ENCODE data around the gene PRM2. TPM values are rescaled to one million over a fixed set of nuclear protein-coding genes. Genes with fewer than 3 reads are reported as not detected.

The PRM2 gene
- total and polyA plus RNA-seq, 2 donors (not counting 3 experiments of a cell fraction or from before 2014, with no cell fraction given), result not detected

GRCh38 chr16:11271610-11272009 lies 4.7 kb downstream of the PRM2 start:
- no peak overlapping the region for H3K27ac ChIP-seq (ENCODE audit: insufficient read depth, low read depth, low read length)
- no peaks in the 10 kb centered on the region for H3K4me1 ChIP-seq (ENCODE audit: control insufficient read depth, extremely low read depth, insufficient read depth, low read length)
- DNase-seq (ENCODE audit: low read depth, low spot score) (no peak), FAIRE-seq (no peak)
- no peaks in the 10 kb centered on the region for H3K79me2 ChIP-seq (ENCODE audit: control insufficient read depth, insufficient read depth, low read length)
- H3K9ac ChIP-seq (replicated peaks; ENCODE audit: extremely low read depth, insufficient read depth, low read length), result no peak overlapping the region
- no peak for TF ChIP-seq GATA2 (IDR thresholded peaks at IDR 0.05; ENCODE audit: insufficient read depth, insufficient read length, low read depth, low read length)
- no peak for TF ChIP-seq EZH2 (IDR thresholded peaks at IDR 0.05; ENCODE audit: borderline replicate concordance, low read depth, low read length, severe bottlenecking)
- no peak for TF ChIP-seq POLR2AphosphoS5 (IDR thresholded peaks at IDR 0.05; ENCODE audit: insufficient read depth, low read depth, low read length)
- TF ChIP-seq, protein P1, sequence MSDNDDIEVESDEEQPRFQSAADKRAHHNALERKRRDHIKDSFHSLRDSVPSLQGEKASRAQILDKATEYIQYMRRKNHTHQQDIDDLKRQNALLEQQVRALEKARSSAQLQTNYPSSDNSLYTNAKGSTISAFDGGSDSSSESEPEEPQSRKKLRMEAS (IDR thresholded peaks at IDR 0.05; ENCODE audit: insufficient read depth, insufficient read length), result no peak
- TF ChIP-seq, protein P2, sequence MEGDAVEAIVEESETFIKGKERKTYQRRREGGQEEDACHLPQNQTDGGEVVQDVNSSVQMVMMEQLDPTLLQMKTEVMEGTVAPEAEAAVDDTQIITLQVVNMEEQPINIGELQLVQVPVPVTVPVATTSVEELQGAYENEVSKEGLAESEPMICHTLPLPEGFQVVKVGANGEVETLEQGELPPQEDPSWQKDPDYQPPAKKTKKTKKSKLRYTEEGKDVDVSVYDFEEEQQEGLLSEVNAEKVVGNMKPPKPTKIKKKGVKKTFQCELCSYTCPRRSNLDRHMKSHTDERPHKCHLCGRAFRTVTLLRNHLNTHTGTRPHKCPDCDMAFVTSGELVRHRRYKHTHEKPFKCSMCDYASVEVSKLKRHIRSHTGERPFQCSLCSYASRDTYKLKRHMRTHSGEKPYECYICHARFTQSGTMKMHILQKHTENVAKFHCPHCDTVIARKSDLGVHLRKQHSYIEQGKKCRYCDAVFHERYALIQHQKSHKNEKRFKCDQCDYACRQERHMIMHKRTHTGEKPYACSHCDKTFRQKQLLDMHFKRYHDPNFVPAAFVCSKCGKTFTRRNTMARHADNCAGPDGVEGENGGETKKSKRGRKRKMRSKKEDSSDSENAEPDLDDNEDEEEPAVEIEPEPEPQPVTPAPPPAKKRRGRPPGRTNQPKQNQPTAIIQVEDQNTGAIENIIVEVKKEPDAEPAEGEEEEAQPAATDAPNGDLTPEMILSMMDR (IDR thresholded peaks at IDR 0.05; ENCODE audit: extremely low read depth in 1 of 2, insufficient read depth in 1 of 2, low read depth in 1 of 2, low read length in 2 of 2), result no peak
- H3K36me3 ChIP-seq (ENCODE audit: control insufficient read depth in 2 of 2, extremely low read depth in 1 of 2, insufficient read depth in 2 of 2, low read length in 2 of 2), result no peaks in the 10 kb centered on the region
- no peaks in the 10 kb centered on the region for H3K9me3 ChIP-seq (replicated peaks; ENCODE audit: control insufficient read depth, insufficient read depth, low read length)
- H3K4me2 ChIP-seq (ENCODE audit: insufficient read depth, low read length), result no peak overlapping the region
- ChIA-PET POLR2A (no interaction called here), CTCF (interaction anchor here (1.1 kb wide), 1 partner anchor 300 kb away, joined by 3 read pairs; no protein-coding TSS in a partner anchor)
- intact Hi-C loops (cut with micrococcal nuclease), result no loop called here
- H3K4me3 ChIP-seq (replicated peaks in 1 of 3; ENCODE audit: insufficient read depth in 1 of 3, low read depth in 1 of 3, low read length in 3 of 3), result no peak overlapping the region
- BruUV-seq (replicated peaks), result no TSS peak
- H2AFZ ChIP-seq (ENCODE audit: low read depth, low read length), result no peak overlapping the region
- no peaks in the 10 kb centered on the region for H4K20me1 ChIP-seq (replicated peaks; ENCODE audit: control insufficient read depth, extremely low read depth, insufficient read depth, low read length)
- no peaks in the 10 kb centered on the region for H3K9me1 ChIP-seq (replicated peaks; ENCODE audit: control insufficient read depth, extremely low read depth, insufficient read depth, low read length)
- dilution Hi-C loops (cut with MboI; ENCODE audit: extremely low pct_ligation_motif_present, low sequenced_read_pairs), result no loop called here
- H3K27me3 ChIP-seq (ENCODE audit: control insufficient read depth in 2 of 2, insufficient read depth in 2 of 2, low read length in 2 of 2), result no peaks in the 10 kb centered on the region

Measured in endothelial cell of umbilical vein (primary cell).